Ramos (cell line): ENCODE data around the gene DOC2A.

Experiments
- in situ Hi-C: fragments of 300-500 bp; cut with MboI; formaldehyde crosslinking; loops from one replicate; pipeline ENCODE4 v1.14.3; 2022; ENCODE audit warnings: low sequenced_read_pairs; ENCODE audit not compliant: unreplicated experiment

The DOC2A gene

GRCh38 chr16:29993191-29993902, 17.5 kb downstream of the DOC2A start:
- in situ Hi-C loops: loop anchor here (5.0 kb wide), 1 partner anchor 56 kb away; no protein-coding TSS in a partner anchor

- in situ Hi-C loops: loop anchor here (5.0 kb wide), 1 partner anchor 55 kb away; no protein-coding TSS in a partner anchor
Observed at GRCh38 chr16:29992344-29992967, 18.4 kb downstream of the DOC2A start.

GRCh38 chr16:29991571-29991904, 19.3 kb downstream of the DOC2A start:
- in situ Hi-C loops: loop anchor here (5.0 kb wide), 1 partner anchor 54 kb away; no protein-coding TSS in a partner anchor

- in situ Hi-C loops: loop anchor here (5.0 kb wide), 1 partner anchor 54 kb away; no protein-coding TSS in a partner anchor
Observed at GRCh38 chr16:29990883-29991570, 19.8 kb downstream of the DOC2A start.

- in situ Hi-C loops: loop anchor here (5.0 kb wide), 1 partner anchor 53 kb away; no protein-coding TSS in a partner anchor
Observed at GRCh38 chr16:29990034-29990433, 20.8 kb downstream of the DOC2A start.

- in situ Hi-C loops: no loop called here
Observed at GRCh38 chr16:29989111-29989858, 21.5 kb downstream of the DOC2A start.

GRCh38 chr16:29988346-29989075, 22.3 kb downstream of the DOC2A start:
- in situ Hi-C loops: no loop called here

GRCh38 chr16:29987371-29988085, 23.3 kb downstream of the DOC2A start:
- in situ Hi-C loops: no loop called here

- in situ Hi-C loops: no loop called here
Observed at GRCh38 chr16:29986931-29987330, 23.9 kb downstream of the DOC2A start.

GRCh38 chr16:29986231-29986630, 24.6 kb downstream of the DOC2A start:
- in situ Hi-C loops: no loop called here

GRCh38 chr16:29985271-29985811, 25.5 kb downstream of the DOC2A start:
- in situ Hi-C loops: no loop called here

- in situ Hi-C loops: no loop called here
Observed at GRCh38 chr16:29984764-29985147, 26.1 kb downstream of the DOC2A start.

GRCh38 chr16:29984137-29984763, 26.6 kb downstream of the DOC2A start:
- in situ Hi-C loops: no loop called here

- in situ Hi-C loops: no loop called here
Observed at GRCh38 chr16:29983420-29984136, 27.2 kb downstream of the DOC2A start.

- in situ Hi-C loops: no loop called here
Observed at GRCh38 chr16:29982560-29983419, 28.0 kb downstream of the DOC2A start.

GRCh38 chr16:29978564-29979270, 32.1 kb downstream of the DOC2A start:
- in situ Hi-C loops: no loop called here
